GM15510 (cell line): Measurements from ENCODE around the gene LAIR1.

Source experiments
- POLR2A ChIP-seq: IDR thresholded peaks from 3 replicates; pipeline ENCODE4 v1.6.1; 2011; ENCODE audit warnings: borderline replicate concordance; ENCODE audit not compliant: insufficient read length; ENCODE audit errors: extremely low read depth

The LAIR1 gene

GRCh38 chr19:54388802-54389139 is 24.0 kb upstream of the LAIR1 start:
- no peak for TF ChIP-seq POLR2A

GRCh38 chr19:54387991-54388801 is 23.5 kb upstream of the LAIR1 start:
- no peak for TF ChIP-seq POLR2A

- TF ChIP-seq POLR2A = no peak
Observed at GRCh38 chr19:54383330-54383729, 18.6 kb upstream of the LAIR1 start.

- no peak for TF ChIP-seq POLR2A
Observed at GRCh38 chr19:54380897-54381296, 16.2 kb upstream of the LAIR1 start.

GRCh38 chr19:54379187-54379678 is 14.5 kb upstream of the LAIR1 start:
- no peak for TF ChIP-seq POLR2A

GRCh38 chr19:54376610-54377285 is 12.0 kb upstream of the LAIR1 start:
- no peak for TF ChIP-seq POLR2A

GRCh38 chr19:54373781-54374631 is 9.3 kb upstream of the LAIR1 start:
- TF ChIP-seq POLR2A = no peak

GRCh38 chr19:54369082-54369687 is 4.5 kb upstream of the LAIR1 start:
- TF ChIP-seq POLR2A = no peak

- TF ChIP-seq POLR2A = no peak
Observed at GRCh38 chr19:54366811-54367210, 2.1 kb upstream of the LAIR1 start.

- TF ChIP-seq POLR2A = no peak
Observed at GRCh38 chr19:54357381-54357780, 7.3 kb downstream of the LAIR1 start.

- TF ChIP-seq POLR2A = no peak
Observed at GRCh38 chr19:54356444-54357056, 8.2 kb downstream of the LAIR1 start.

GRCh38 chr19:54355675-54356074 is 9.1 kb downstream of the LAIR1 start:
- TF ChIP-seq POLR2A = no peak

GRCh38 chr19:54354761-54355160 is 10.0 kb downstream of the LAIR1 start:
- TF ChIP-seq POLR2A = no peak

GRCh38 chr19:54352546-54352945 is 12.2 kb downstream of the LAIR1 start:
- TF ChIP-seq POLR2A = no peak

- TF ChIP-seq POLR2A = no peak
Observed at GRCh38 chr19:54352041-54352440, 12.7 kb downstream of the LAIR1 start.

GRCh38 chr19:54351474-54351873 is 13.3 kb downstream of the LAIR1 start:
- TF ChIP-seq POLR2A = no peak
